Liver (tissue), 3 donors: Measurements from ENCODE around the gene ARHGEF2.

Experiments
- FOXA1 ChIP-seq: IDR thresholded peaks from 2 replicates; pipeline ENCODE4 v1.6.1; 2016; ENCODE audit warnings: antibody characterized with exemption
- HNF4A ChIP-seq, 2 donors: conservative IDR thresholded peaks; 2 replicates each; pipeline ENCODE4 v1.6.1; 2016; ENCODE audit warnings: antibody characterized with exemption in 2 of 2, mild to moderate bottlenecking in 2 of 2
- JUND ChIP-seq, 2 donors: IDR thresholded peaks; 2 replicates each; pipeline ENCODE4 v1.6.1; 2016; ENCODE audit warnings: antibody characterized with exemption in 2 of 2
- RAD21 ChIP-seq, 2 donors: IDR thresholded peaks; 2 replicates each; pipeline ENCODE4 v1.6.1; 2016; ENCODE audit warnings: antibody characterized with exemption in 2 of 2, mild to moderate bottlenecking in 2 of 2
- REST ChIP-seq: IDR thresholded peaks from 2 replicates; pipeline ENCODE4 v1.6.1; 2016; ENCODE audit warnings: antibody characterized with exemption, mild to moderate bottlenecking
- RXRA ChIP-seq, 2 donors: IDR thresholded peaks; 2 replicates each; pipeline ENCODE4 v1.6.1; 2017 to 2018; ENCODE audit warnings: antibody characterized with exemption in 2 of 2, mild to moderate bottlenecking in 1 of 2
- SP1 ChIP-seq: IDR thresholded peaks from 2 replicates; pipeline ENCODE4 v1.6.1; 2018; ENCODE audit warnings: antibody characterized with exemption, mild to moderate bottlenecking
- TAF1 ChIP-seq: conservative IDR thresholded peaks from 2 replicates; pipeline ENCODE4 v1.6.1; 2016; ENCODE audit warnings: antibody characterized with exemption, mild to moderate bottlenecking
- YY1 ChIP-seq: IDR thresholded peaks from 2 replicates; pipeline ENCODE4 v1.6.1; 2016; ENCODE audit warnings: antibody characterized with exemption, mild to moderate bottlenecking
- TF ChIP-seq, protein P1 (sequence below): fragments of 150-350 bp; IDR thresholded peaks from 2 replicates; pipeline ENCODE4 v1.5.1; 2017; ENCODE audit warnings: improper control_type of control experiment, low read depth, low read length; ENCODE audit not compliant: missing input control
- TF ChIP-seq, protein P2 (sequence below): IDR thresholded peaks from 2 replicates; pipeline ENCODE4 v1.6.1; 2016; ENCODE audit warnings: antibody characterized with exemption
- TF ChIP-seq, protein P3 (sequence below): IDR thresholded peaks from 2 replicates; pipeline ENCODE4 v1.6.1; 2016; ENCODE audit warnings: antibody characterized with exemption
- donor health status: healthy.
- donor health status: healthy.

GRCh38 chr1:156012051-156012817 lies 33.9 kb upstream of the ARHGEF2 start:
- TF ChIP-seq, protein P1, sequence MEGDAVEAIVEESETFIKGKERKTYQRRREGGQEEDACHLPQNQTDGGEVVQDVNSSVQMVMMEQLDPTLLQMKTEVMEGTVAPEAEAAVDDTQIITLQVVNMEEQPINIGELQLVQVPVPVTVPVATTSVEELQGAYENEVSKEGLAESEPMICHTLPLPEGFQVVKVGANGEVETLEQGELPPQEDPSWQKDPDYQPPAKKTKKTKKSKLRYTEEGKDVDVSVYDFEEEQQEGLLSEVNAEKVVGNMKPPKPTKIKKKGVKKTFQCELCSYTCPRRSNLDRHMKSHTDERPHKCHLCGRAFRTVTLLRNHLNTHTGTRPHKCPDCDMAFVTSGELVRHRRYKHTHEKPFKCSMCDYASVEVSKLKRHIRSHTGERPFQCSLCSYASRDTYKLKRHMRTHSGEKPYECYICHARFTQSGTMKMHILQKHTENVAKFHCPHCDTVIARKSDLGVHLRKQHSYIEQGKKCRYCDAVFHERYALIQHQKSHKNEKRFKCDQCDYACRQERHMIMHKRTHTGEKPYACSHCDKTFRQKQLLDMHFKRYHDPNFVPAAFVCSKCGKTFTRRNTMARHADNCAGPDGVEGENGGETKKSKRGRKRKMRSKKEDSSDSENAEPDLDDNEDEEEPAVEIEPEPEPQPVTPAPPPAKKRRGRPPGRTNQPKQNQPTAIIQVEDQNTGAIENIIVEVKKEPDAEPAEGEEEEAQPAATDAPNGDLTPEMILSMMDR: no peak
- TF ChIP-seq JUND (IDR thresholded peaks at IDR 0.05) (no peak), SP1 (no peak), TAF1 (no peak), YY1 (no peak), REST (no peak), FOXA1 (no peak), RXRA (IDR thresholded peaks at IDR 0.05) (no peak), RAD21 (IDR thresholded peaks at IDR 0.05) (no peak), HNF4A (conservative IDR thresholded peaks at IDR 0.05) (no peak)
- TF ChIP-seq, protein P2, sequence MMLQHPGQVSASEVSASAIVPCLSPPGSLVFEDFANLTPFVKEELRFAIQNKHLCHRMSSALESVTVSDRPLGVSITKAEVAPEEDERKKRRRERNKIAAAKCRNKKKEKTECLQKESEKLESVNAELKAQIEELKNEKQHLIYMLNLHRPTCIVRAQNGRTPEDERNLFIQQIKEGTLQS: no peak
- TF ChIP-seq, protein P3, sequence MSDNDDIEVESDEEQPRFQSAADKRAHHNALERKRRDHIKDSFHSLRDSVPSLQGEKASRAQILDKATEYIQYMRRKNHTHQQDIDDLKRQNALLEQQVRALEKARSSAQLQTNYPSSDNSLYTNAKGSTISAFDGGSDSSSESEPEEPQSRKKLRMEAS: no peak
